Small intestine (tissue), 7 donors: ENCODE data around the gene EDA. TPM values are rescaled to one million over a fixed set of nuclear protein-coding genes. Genes with fewer than 3 reads are reported as not detected.
"Not testable (repeated sequence)": the region's sequence is repeated elsewhere in the genome, so short reads cannot be mapped to it uniquely, and the experiment has no call there.

Experiments
- DNase-seq, 2 donors: peaks; one replicate each; pipeline versions ENCODE4 v3.0.0 to v3.0.0-alpha.2; 2013
- FAIRE-seq: peaks from 2 replicates; lab custom pipeline; 2012; peaks lifted over from hg19 to GRCh38; lab: Jason Lieb, UNC
- H3K27ac ChIP-seq, 3 donors: one replicate each; pipeline ENCODE4 v1.5.1; 2013; ENCODE audit warnings: low read length in 2 of 3, mild to moderate bottlenecking in 2 of 3, control low read depth in 1 of 3, inconsistent platforms in 1 of 3, low read depth in 1 of 3, moderate library complexity in 1 of 3
- H3K27me3 ChIP-seq, 3 donors: one replicate each; pipeline ENCODE4 v1.6.1; 2013; ENCODE audit warnings: low read length in 3 of 3, inconsistent platforms in 1 of 3; ENCODE audit not compliant: control insufficient read depth in 3 of 3, insufficient read depth in 3 of 3
- H3K36me3 ChIP-seq, 3 donors: one replicate each; pipeline ENCODE4 v1.6.1; 2013; ENCODE audit warnings: low read length in 3 of 3, inconsistent platforms in 1 of 3, low read depth in 1 of 3, mild to moderate bottlenecking in 1 of 3, moderate library complexity in 1 of 3; ENCODE audit not compliant: control insufficient read depth in 3 of 3, insufficient read depth in 2 of 3
- H3K4me1 ChIP-seq, 3 donors: one replicate each; pipeline ENCODE4 v1.6.1; 2013; ENCODE audit warnings: low read length in 2 of 3, inconsistent platforms in 1 of 3, low read depth in 1 of 3, mild to moderate bottlenecking in 1 of 3, moderate library complexity in 1 of 3; ENCODE audit not compliant: control insufficient read depth in 3 of 3, insufficient read depth in 2 of 3
- H3K4me3 ChIP-seq, 3 donors: one replicate each; pipeline ENCODE4 v1.5.1; 2013; ENCODE audit warnings: low read length in 3 of 3, control low read depth in 1 of 3, inconsistent platforms in 1 of 3, low read depth in 1 of 3, mild to moderate bottlenecking in 1 of 3, moderate library complexity in 1 of 3
- H3K9me3 ChIP-seq, 2 donors: one replicate each; pipeline ENCODE4 v1.6.1; 2013; ENCODE audit warnings: low read depth in 1 of 2, low read length in 1 of 2; ENCODE audit not compliant: control insufficient read depth in 2 of 2, insufficient read depth in 1 of 2
- WGBS, 3 donors: extraction: QIAGEN DNeasy Blood & Tissue Kit; methylation state at CpG; one replicate each; pipeline ENCODE4 v1.1.7; 2013; 5-methylcytosine and 5-hydroxymethylcytosine counted together
- polyA plus RNA-seq, 4 donors: library from polyadenylated mRNA; stranded (reverse) in 3 of 4; unstranded in 1 of 4; fragments of 200-250 nt in 3 of 4; fragments of 120-200 nt in 1 of 4; gene quantifications; one replicate each; pipeline versions ENCODE4 v1.2.1 to v1.2.3, GENCODE V29; 2013
- donor health status: healthy with polysubstance abuse.
- donor health status: control.
- donor health status: control.
- donor health status: Bipolar disorder and iron deficiency.
- donor health status: healthy.

Gene EDA
- polyA plus RNA-seq, 4 donors = 1.1 to 42.2 (median 1.4) TPM; not detected in 1

- H3K4me3 ChIP-seq = no peak overlapping the region
- no peak overlapping the region for H3K27ac ChIP-seq
- 93 to 98% (median 95%) methylated on average over 1 of the region's 1 CpG for WGBS, 3 donors
- H3K36me3 ChIP-seq = no peaks in the 10 kb centered on the region
- H3K27me3 ChIP-seq = no peaks in the 10 kb centered on the region
- DNase-seq (no peak), FAIRE-seq (no peak)
- H3K9me3 ChIP-seq = no peaks in the 10 kb centered on the region
- H3K4me1 ChIP-seq = no peaks in the 10 kb centered on the region
Measured at GRCh38 chrX:69969460-69969859, 353.5 kb downstream of the EDA start.

GRCh38 chrX:69987691-69988090, 371.8 kb downstream of the EDA start:
- Histone ChIP-seq H3K4me3 (no peak overlapping the region), H3K36me3 (no peaks in the 10 kb centered on the region), H3K4me1 (no peaks in the 10 kb centered on the region), H3K27me3 (no peaks in the 10 kb centered on the region), H3K9me3 (no peaks in the 10 kb centered on the region), H3K27ac (no peak overlapping the region)
- WGBS, 3 donors = 63 to 85% (median 77%) methylated on average over 2 of the region's 2 CpGs
- FAIRE-seq (no peak), DNase-seq (no peak)

GRCh38 chrX:69988955-69989394, 373.1 kb downstream of the EDA start:
- 75 to 83% (median 77%) methylated on average over 3 of the region's 3 CpGs for WGBS, 3 donors
- no peaks in the 10 kb centered on the region for H3K9me3 ChIP-seq
- H3K4me3 ChIP-seq = no peak overlapping the region
- H3K27me3 ChIP-seq = no peaks in the 10 kb centered on the region
- no peaks in the 10 kb centered on the region for H3K36me3 ChIP-seq
- FAIRE-seq (no peak), DNase-seq (no peak)
- H3K4me1 ChIP-seq = no peaks in the 10 kb centered on the region
- H3K27ac ChIP-seq = no peak overlapping the region

- FAIRE-seq = no peak
- DNase-seq = no peak
Measured at GRCh38 chrX:69991685-69992084, 375.8 kb downstream of the EDA start.

GRCh38 chrX:69993494-69993893, 377.6 kb downstream of the EDA start:
- H3K4me1 ChIP-seq = no peaks in the 10 kb centered on the region
- DNase-seq (no peak), FAIRE-seq (no peak)

More at GRCh38 chrX:69991685-69992084, 375.8 kb downstream of the EDA start:
- Histone ChIP-seq H3K4me1 (no peaks in the 10 kb centered on the region), H3K36me3 (no peaks in the 10 kb centered on the region), H3K9me3 (no peaks in the 10 kb centered on the region), H3K27me3 (no peaks in the 10 kb centered on the region), H3K27ac (no peak overlapping the region), H3K4me3 (no peak overlapping the region)
- 84 to 88% (median 84%) methylated on average over 2 to 3 of the region's 3 CpGs for WGBS, 3 donors

GRCh38 chrX:69995362-69996112, 379.6 kb downstream of the EDA start:
- H3K9me3 ChIP-seq = peaks cover 0 to 3% of the 10 kb centered on the region in 2 donors
- H3K27ac ChIP-seq = no peak overlapping the region
- DNase-seq (no peak), FAIRE-seq (no peak)
- WGBS, 3 donors = 73 to 85% (median 82%) methylated on average over 2 of the region's 2 CpGs
- no peaks in the 10 kb centered on the region for H3K4me1 ChIP-seq
- no peaks in the 10 kb centered on the region for H3K27me3 ChIP-seq
- H3K4me3 ChIP-seq = no peak overlapping the region
- H3K36me3 ChIP-seq = no peaks in the 10 kb centered on the region

More at GRCh38 chrX:69993494-69993893, 377.6 kb downstream of the EDA start:
- no peak overlapping the region for H3K4me3 ChIP-seq
- no peaks in the 10 kb centered on the region for H3K27me3 ChIP-seq
- H3K9me3 ChIP-seq = peaks cover 0 to 3% of the 10 kb centered on the region in 2 donors
- H3K27ac ChIP-seq = no peak overlapping the region
- H3K36me3 ChIP-seq = no peaks in the 10 kb centered on the region

- DNase-seq = no peak
- peaks cover 0 to 3% of the 10 kb centered on the region in 2 donors for H3K9me3 ChIP-seq
- H3K4me1 ChIP-seq = no peaks in the 10 kb centered on the region
- no peaks in the 10 kb centered on the region for H3K36me3 ChIP-seq
- H3K4me3 ChIP-seq = no peak overlapping the region
- no peak for FAIRE-seq
- no peak overlapping the region for H3K27ac ChIP-seq
- no peaks in the 10 kb centered on the region for H3K27me3 ChIP-seq
Measured at GRCh38 chrX:69996113-69996468, 380.2 kb downstream of the EDA start.

GRCh38 chrX:69998299-69998698, 382.4 kb downstream of the EDA start:
- not testable (repeated sequence) for H3K4me3 ChIP-seq, H3K9me3 ChIP-seq, H3K27ac ChIP-seq, H3K4me1 ChIP-seq, H3K27me3 ChIP-seq, FAIRE-seq, H3K36me3 ChIP-seq, DNase-seq

GRCh38 chrX:70001269-70001668, 385.4 kb downstream of the EDA start:
- FAIRE-seq = no peak
- Histone ChIP-seq H3K36me3 (no peaks in the 10 kb centered on the region), H3K9me3 (peaks cover 0 to 3% of the 10 kb centered on the region in 2 donors), H3K4me1 (no peaks in the 10 kb centered on the region), H3K4me3 (no peak overlapping the region), H3K27ac (no peak overlapping the region), H3K27me3 (no peaks in the 10 kb centered on the region)
- DNase-seq = no peak
- WGBS, 3 donors = 71 to 88% (median 82%) methylated on average over 2 of the region's 2 CpGs
